K562 (cell line): ENCODE measurements around the gene SH2D3A. TPM values are rescaled to one million over a fixed set of nuclear protein-coding genes. Genes with fewer than 3 reads are reported as not detected.

ENCODE experiments used
- CCAR2 ChIP-seq: fragments of 200-400 bp; formaldehyde crosslinking; IDR thresholded peaks from 2 replicates; pipeline ENCODE4 v1.6.1; 2017; ENCODE audit warnings: mild to moderate bottlenecking, low read depth, low read length
- ETV6 ChIP-seq, 3 experiments: fragments of 150-350 bp in 1 of 3; sonication (generic) in 1 of 3; formaldehyde crosslinking in 1 of 3; IDR thresholded peaks; 2 replicates each; pipeline versions ENCODE4 v1.6.1 to v1.8.0; 2014 to 2022; ENCODE audit warnings: borderline replicate concordance in 2 of 3, low read depth in 2 of 3, antibody characterized with exemption in 1 of 3, low read length in 1 of 3, mild to moderate bottlenecking in 1 of 3, missing genetic modification reagents in 1 of 3
- HMGN3 ChIP-seq: IDR thresholded peaks from 2 replicates; pipeline ENCODE4 v1.6.1; 2011; ENCODE audit warnings: borderline replicate concordance, low read depth, mild to moderate bottlenecking, mixed read lengths, low read length; ENCODE audit not compliant: insufficient read length; ENCODE audit errors: extremely low read depth
- MCM5 ChIP-seq: fragments of 450-650 bp; IDR thresholded peaks from 2 replicates; pipeline ENCODE4 v1.6.1; 2016; ENCODE audit warnings: low read depth
- MNT ChIP-seq, 2 experiments: fragments of 450-650 bp; conservative IDR thresholded peaks; 2 replicates each; pipeline ENCODE4 v1.6.1; 2017; ENCODE audit warnings: mild to moderate bottlenecking in 2 of 2, moderate library complexity in 2 of 2
- MTA1 ChIP-seq: fragments of 450-650 bp; IDR thresholded peaks from 2 replicates; pipeline ENCODE4 v1.6.1; 2017; ENCODE audit warnings: borderline replicate concordance
- NCOA6 ChIP-seq: fragments of 450-650 bp; IDR thresholded peaks from 2 replicates; pipeline ENCODE4 v1.6.1; 2017; ENCODE audit warnings: mild to moderate bottlenecking
- NFIC ChIP-seq: fragments of 450-650 bp; IDR thresholded peaks from 2 replicates; pipeline ENCODE4 v1.6.1; 2017; ENCODE audit warnings: mild to moderate bottlenecking, inconsistent platforms
- PBX2 ChIP-seq, 2 experiments: IDR thresholded peaks in 1 of 2; conservative IDR thresholded peaks in 1 of 2; 2 replicates each; pipeline ENCODE4 v1.6.1; 2016; ENCODE audit warnings: low read depth in 2 of 2, mild to moderate bottlenecking in 1 of 2, missing compliant biosample characterization in 1 of 2, missing genetic modification characterization in 1 of 2, moderate library complexity in 1 of 2
- POLR2A ChIP-seq: fragments of 450-650 bp; conservative IDR thresholded peaks from 2 replicates; pipeline ENCODE4 v1.6.1; 2016
- POLR2AphosphoS5 ChIP-seq: IDR thresholded peaks from 2 replicates; pipeline ENCODE4 v1.6.1; 2011; ENCODE audit warnings: mild to moderate bottlenecking, low read depth, low read length, moderate library complexity; ENCODE audit not compliant: control insufficient read depth, insufficient read depth
- PREB ChIP-seq: sonication (generic); formaldehyde crosslinking; IDR thresholded peaks from 2 replicates; pipeline ENCODE4 v1.8.1; 2023; ENCODE audit warnings: mild to moderate bottlenecking, missing genetic modification reagents
- SIRT6 ChIP-seq: IDR thresholded peaks from one replicate; pipeline ENCODE4 v1.6.1; 2012; ENCODE audit warnings: low read depth, mild to moderate bottlenecking, control low read depth, inconsistent platforms, low read length, moderate library complexity
- SNIP1 ChIP-seq: fragments of 450-650 bp; IDR thresholded peaks from 2 replicates; pipeline ENCODE4 v1.7.1; 2017; ENCODE audit warnings: low read depth, mild to moderate bottlenecking
- TAL1 ChIP-seq: fragments of 450-650 bp; IDR thresholded peaks from 2 replicates; pipeline ENCODE4 v1.6.1; 2016; ENCODE audit warnings: mild to moderate bottlenecking
- TOE1 ChIP-seq, 2 experiments: fragments of 450-650 bp in 1 of 2; sonication (generic) in 1 of 2; formaldehyde crosslinking in 1 of 2; IDR thresholded peaks; 2 replicates each; pipeline versions ENCODE4 v1.7.1 to v1.8.0; 2016 to 2022; ENCODE audit warnings: borderline replicate concordance in 2 of 2, mild to moderate bottlenecking in 2 of 2, antibody characterized with exemption in 1 of 2, inconsistent platforms in 1 of 2, low read depth in 1 of 2, missing genetic modification reagents in 1 of 2, moderate library complexity in 1 of 2
- ZBTB33 ChIP-seq: sonication (generic); formaldehyde crosslinking; IDR thresholded peaks from 2 replicates; pipeline ENCODE4 v1.8.1; 2023; ENCODE audit warnings: mild to moderate bottlenecking, missing genetic modification reagents
- ZFP30 ChIP-seq: fragments of 250-450 bp; sonication (Bioruptor Pico); IDR thresholded peaks from 2 replicates; pipeline ENCODE4 v1.8.0; 2022; ENCODE audit warnings: moderate library complexity, mild to moderate bottlenecking, inconsistent platforms, borderline replicate concordance
- ZNF507 ChIP-seq: conservative IDR thresholded peaks from 2 replicates; pipeline ENCODE4 v1.6.1; 2017; ENCODE audit warnings: missing genetic modification characterization, missing compliant biosample characterization
- polyA plus RNA-seq, 8 experiments: library from polyadenylated mRNA; depleted of rRNA in 4 of 8; stranded (reverse) in 5 of 8; unstranded in 3 of 8; fragments of >200 nt; fragmentation: Nextera tagmentation in 2 of 8; fragmentation: Illumina TruSeq in 1 of 8; extraction: Ambion mirVana in 2 of 8; extraction: Trizol in 1 of 8; gene quantifications; 2 replicates each; pipeline versions ENCODE4 v1.2.1 to v1.2.3, GENCODE V29; 2011 to 2014; ENCODE audit warnings: inconsistent platforms in 1 of 8, missing spikeins in 1 of 8
- total RNA-seq, 7 experiments: library from RNA; depleted of rRNA in 6 of 7; stranded (reverse); fragments of >200 nt in 6 of 7; fragmentation: Illumina TruSeq in 2 of 7; extraction: Trizol in 2 of 7; gene quantifications; 2 replicates each; pipeline versions ENCODE4 v1.2.1 to v1.2.3, GENCODE V29; 2011 to 2021; ENCODE audit warnings: low replicate concordance in 1 of 7

SH2D3A gene
- total and polyA plus RNA-seq, 9 of the 15 experiments (the other 6 are each of a cell fraction or from before 2014, with no cell fraction given), result 0.75 to 26.3 (median 8.9) TPM

GRCh38 chr19:6738787-6739389, 28.3 kb downstream of the SH2D3A start (continued):
- TF ChIP-seq MNT (conservative IDR thresholded peaks at IDR 0.05) (0 out of 4 replicates have a peak, but pooled peaks of 1 of the 2 experiments have one; percentile 27), NCOA6 (no peak), POLR2AphosphoS5 (no peak), NFIC (no peak), ZNF507 (tag) (no peak), SIRT6 (no peak), CCAR2 (no peak), ETV6 (IDR thresholded peaks at IDR 0.05; ENCODE audit: borderline replicate concordance in 1 of 2, low read depth in 2 of 2, low read length in 1 of 2) (no peak), ETV6 (CRISPR knock-in tag; IDR thresholded peaks at IDR 0.05; ENCODE audit: borderline replicate concordance) (0 out of 2 replicates have a peak, but pooled peaks have one; percentile 20), PREB (CRISPR knock-in tag) (no peak), SNIP1 (no peak), ZBTB33 (0 out of 2 replicates have a peak, but pooled peaks have one; percentile 39), HMGN3 (peak; percentile 9), PBX2 (CRISPR knock-in tag; IDR thresholded peaks at IDR 0.05; ENCODE audit: low read depth) (no peak), PBX2 (tag; conservative IDR thresholded peaks at IDR 0.05; ENCODE audit: low read depth) (no peak), ZFP30 (CRISPR knock-in tag) (no peak), TAL1 (no peak), POLR2A (no peak), MCM5 (no peak), TOE1 (IDR thresholded peaks at IDR 0.05; ENCODE audit: borderline replicate concordance) (peak; percentile 69; the same call in 1 of the 2 replicates), TOE1 (CRISPR knock-in tag; IDR thresholded peaks at IDR 0.05; ENCODE audit: borderline replicate concordance, low read depth) (no peak), MTA1 (0 out of 2 replicates have a peak, but pooled peaks have one; percentile 32)
